Naive B cell (primary cell): ENCODE results near the gene ZNF714. TPM values are rescaled to one million over a fixed set of nuclear protein-coding genes. Genes with fewer than 3 reads are reported as not detected.
A peak's percentile ranks its signal among the peaks of the same experiment; 100 is the strongest.

Experiments
- ATAC-seq, 2 donors: fragments of 150-1000 bp; cut with Tn5 transposase; 2 replicates each; pipeline ENCODE4 v1.10.0; 2021; ENCODE audit warnings: low read depth in 2 of 2, mild to moderate bottlenecking in 2 of 2, moderate library complexity in 2 of 2
- DNase-seq: peaks from one replicate; pipeline ENCODE4 v3.0.0; 2022
- H3K27ac Mint-ChIP-seq, 6 donors: one replicate each; pipeline ENCODE4 v1.8.0; 2020 to 2022; ENCODE audit warnings: mild to moderate bottlenecking in 6 of 6, mixed read lengths in 6 of 6, moderate library complexity in 5 of 6, inconsistent platforms in 2 of 6
- H3K27me3 Mint-ChIP-seq, 3 donors: one replicate each; pipeline ENCODE4 v1.8.0; 2021 to 2022; ENCODE audit warnings: mixed read lengths in 3 of 3, mild to moderate bottlenecking in 1 of 3
- H3K36me3 Mint-ChIP-seq, 2 donors: one replicate each; pipeline ENCODE4 v1.8.0; 2020 to 2022; ENCODE audit warnings: mixed read lengths in 2 of 2, inconsistent platforms in 1 of 2, mild to moderate bottlenecking in 1 of 2
- H3K4me1 Mint-ChIP-seq, 3 donors: one replicate each; pipeline ENCODE4 v1.8.0; 2020 to 2022; ENCODE audit warnings: mixed read lengths in 3 of 3, inconsistent platforms in 1 of 3, mild to moderate bottlenecking in 1 of 3, moderate library complexity in 1 of 3
- H3K4me3 Mint-ChIP-seq, 8 donors: one replicate each; pipeline ENCODE4 v1.8.0; 2020 to 2022; ENCODE audit warnings: mild to moderate bottlenecking in 8 of 8, mixed read lengths in 8 of 8, moderate library complexity in 8 of 8, inconsistent platforms in 2 of 8
- H3K9me3 Mint-ChIP-seq, 7 donors: one replicate each; pipeline ENCODE4 v1.8.0; 2020 to 2022; ENCODE audit warnings: mixed read lengths in 7 of 7, mild to moderate bottlenecking in 5 of 7, inconsistent platforms in 2 of 7, moderate library complexity in 1 of 7
- polyA plus RNA-seq, 6 donors: library from polyadenylated mRNA; unstranded; fragments of 300-500 nt; fragmentation: Illumina TruSeq; gene quantifications; one replicate each; pipeline ENCODE4 v1.2.3, GENCODE V29; 2021; ENCODE audit warnings: low read depth in 6 of 6

ZNF714 gene
- polyA plus RNA-seq, 6 donors from 2014 or later: 2.4 to 16.9 (median 10.5) TPM

GRCh38 chr19:21141787-21142464 lies 59.9 kb downstream of the ZNF714 start, which contains the start of gene ZNF431:
ZNF431 (plus strand) TSS chr19:21142040; CDS start chr19:21142184, 144 bp downstream.
- peak within 1 kb of the TSS; percentile 97 to 99 (median 97) for H3K27ac Mint-ChIP-seq
- H3K36me3 Mint-ChIP-seq: peaks cover 18 to 20% of the 10 kb centered on the region in 2 donors
- ATAC-seq: peak; percentile 98 to 99

DNA sequence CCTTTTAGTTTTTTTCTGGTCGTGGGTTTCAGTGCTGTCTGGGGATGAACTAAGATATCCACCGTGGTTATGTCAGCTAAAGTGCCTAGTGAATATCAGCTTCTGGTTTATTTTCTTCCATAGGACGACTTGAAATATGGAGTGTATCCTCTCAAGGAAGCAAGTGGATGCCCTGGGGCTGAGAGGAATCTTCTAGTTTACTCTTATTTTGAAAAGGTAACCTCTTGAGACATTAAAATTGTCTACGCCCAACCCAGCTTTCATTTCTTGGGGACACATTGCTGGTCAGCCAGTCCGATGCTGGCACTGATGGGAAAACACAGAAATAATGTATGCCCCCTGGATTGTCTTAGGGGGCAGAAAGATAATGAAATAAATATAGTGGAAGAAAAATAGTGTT lies 61.4 kb downstream of the ZNF714 start:
- Mint-ChIP-seq H3K4me3 (peak overlapping the region in 7 of 8 donors; percentile 22 to 100 (median 96)), H3K36me3 (peaks cover 19 to 23% of the 10 kb centered on the region in 2 donors), H3K9me3 (peaks cover 0 to 3% (median 0%) of the 10 kb centered on the region in 7 donors), H3K4me1 (peaks cover 28 to 50% (median 38%) of the 10 kb centered on the region in 3 donors), H3K27me3 (no peaks in the 10 kb centered on the region), H3K27ac (peak overlapping the region in 3 of 6 donors; percentile 64 to 97 (median 88))
- DNase-seq (no peak), ATAC-seq (no peak)

More at GRCh38 chr19:21141787-21142464, 59.9 kb downstream of the ZNF714 start, which contains the start of gene ZNF431:
- peak; percentile 87 for DNase-seq
- Mint-ChIP-seq H3K4me3 (peak within 1 kb of the TSS; percentile 96 to 100 (median 98)), H3K27me3 (no peaks in the 10 kb centered on the region), H3K9me3 (peaks cover 0 to 3% (median 0%) of the 10 kb centered on the region in 7 donors), H3K4me1 (peaks cover 27 to 40% (median 34%) of the 10 kb centered on the region in 3 donors)

GRCh38 chr19:21143854-21144253 lies 61.9 kb downstream of the ZNF714 start:
- no peak for ATAC-seq
- H3K4me1 Mint-ChIP-seq: peaks cover 28 to 50% (median 38%) of the 10 kb centered on the region in 3 donors

DNA sequence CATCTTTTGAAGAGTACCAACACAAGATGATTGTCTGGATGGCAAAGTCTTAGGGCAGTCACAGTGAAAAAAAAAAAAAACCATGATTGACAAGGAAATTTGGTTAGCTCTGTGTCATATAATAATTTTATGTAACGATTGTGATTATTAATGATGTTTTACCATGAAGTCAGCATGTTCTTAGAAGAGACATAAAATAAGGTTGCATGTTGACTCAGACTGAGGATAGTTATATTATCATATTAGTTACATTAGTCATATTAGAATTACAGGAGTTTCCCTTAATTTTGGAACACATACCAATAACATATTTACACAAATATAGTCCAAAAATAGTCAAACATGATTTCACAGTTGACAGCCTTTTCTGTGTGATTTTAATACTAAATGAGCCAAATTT lies 65.5 kb downstream of the ZNF714 start:
- peaks cover 0 to 3% (median 0%) of the 10 kb centered on the region in 7 donors for H3K9me3 Mint-ChIP-seq
- DNase-seq: no peak
- no peak overlapping the region for H3K27ac Mint-ChIP-seq
- peaks cover 28 to 42% of the 10 kb centered on the region in 2 donors for H3K36me3 Mint-ChIP-seq
- H3K4me1 Mint-ChIP-seq: peaks cover 25 to 35% (median 30%) of the 10 kb centered on the region in 3 donors
- no peak overlapping the region for H3K4me3 Mint-ChIP-seq
- no peaks in the 10 kb centered on the region for H3K27me3 Mint-ChIP-seq
- no peak for ATAC-seq

More at GRCh38 chr19:21143854-21144253, 61.9 kb downstream of the ZNF714 start:
- Mint-ChIP-seq H3K27me3 (no peaks in the 10 kb centered on the region), H3K27ac (peak overlapping the region in 1 of 6 donors; percentile 97), H3K36me3 (peaks cover 19 to 23% of the 10 kb centered on the region in 2 donors), H3K4me3 (peak overlapping the region in 1 of 8 donors; percentile 96), H3K9me3 (peaks cover 0 to 3% (median 0%) of the 10 kb centered on the region in 7 donors)
- no peak for DNase-seq

- Mint-ChIP-seq H3K36me3 (peaks cover 28 to 44% of the 10 kb centered on the region in 2 donors), H3K4me3 (no peak overlapping the region), H3K27ac (no peak overlapping the region), H3K27me3 (no peaks in the 10 kb centered on the region), H3K4me1 (peaks cover 15 to 26% (median 25%) of the 10 kb centered on the region in 3 donors), H3K9me3 (peaks cover 0 to 3% (median 0%) of the 10 kb centered on the region in 7 donors)
- ATAC-seq (no peak), DNase-seq (no peak)
These were observed 66.7 kb downstream of the ZNF714 start for GRCh38 chr19:21148681-21149080.

DNA sequence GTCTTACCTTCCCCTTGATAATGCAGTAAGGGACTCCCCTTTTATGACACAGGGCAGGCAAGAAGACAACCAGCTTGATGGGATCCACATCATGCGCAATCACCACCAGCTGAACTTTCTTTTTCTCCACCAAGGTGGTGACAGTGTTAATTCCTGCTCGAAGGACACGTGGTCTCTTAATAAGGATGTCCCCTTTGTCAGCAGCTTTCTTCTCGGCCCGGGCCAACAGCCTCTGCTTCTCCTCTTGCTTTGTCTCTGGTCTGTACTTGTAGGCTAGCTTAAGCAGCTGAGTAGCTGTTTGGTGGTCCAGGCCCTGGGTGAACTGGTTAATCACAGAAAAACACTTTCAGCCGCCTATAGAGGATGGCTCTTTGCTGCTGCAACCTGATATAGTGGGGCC lies 67.9 kb downstream of the ZNF714 start:
- H3K4me1 Mint-ChIP-seq: peaks cover 15 to 26% (median 24%) of the 10 kb centered on the region in 3 donors
- H3K27ac Mint-ChIP-seq: peak overlapping the region in 1 of 6 donors; percentile 56
- peaks cover 28 to 37% of the 10 kb centered on the region in 2 donors for H3K36me3 Mint-ChIP-seq
- no peak for DNase-seq
- no peaks in the 10 kb centered on the region for H3K27me3 Mint-ChIP-seq
- H3K9me3 Mint-ChIP-seq: peaks cover 0 to 3% (median 0%) of the 10 kb centered on the region in 7 donors
- ATAC-seq: no peak
- no peak overlapping the region for H3K4me3 Mint-ChIP-seq

DNA sequence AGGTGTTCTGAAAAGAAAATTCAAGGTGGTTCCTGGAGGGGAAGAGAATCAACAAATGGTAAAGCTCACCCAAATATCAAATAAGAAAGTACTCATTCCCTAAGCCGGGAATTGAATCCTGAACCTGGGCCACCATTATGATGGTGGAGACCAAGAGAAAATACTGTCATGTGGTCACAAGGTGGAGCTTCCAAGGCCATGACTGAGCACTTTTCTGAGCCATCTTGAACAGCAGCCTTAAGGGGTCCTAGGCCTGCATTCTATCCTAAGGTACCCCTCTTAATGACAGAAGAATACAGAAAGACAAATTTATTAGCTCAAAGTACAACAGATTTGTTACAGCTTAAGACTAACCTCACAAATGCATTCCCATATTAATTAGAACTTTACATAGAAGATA lies 69.5 kb downstream of the ZNF714 start:
- H3K27ac Mint-ChIP-seq: peak overlapping the region in 2 of 6 donors; percentile 11 to 26
- H3K4me1 Mint-ChIP-seq: peaks cover 20 to 25% (median 24%) of the 10 kb centered on the region in 3 donors
- no peak overlapping the region for H3K4me3 Mint-ChIP-seq
- peaks cover 15 to 28% of the 10 kb centered on the region in 2 donors for H3K36me3 Mint-ChIP-seq
- H3K27me3 Mint-ChIP-seq: no peaks in the 10 kb centered on the region
- ATAC-seq (no peak), DNase-seq (no peak)
- H3K9me3 Mint-ChIP-seq: peaks cover 0 to 10% (median 0%) of the 10 kb centered on the region in 7 donors

GRCh38 chr19:21158523-21159135 lies 76.6 kb downstream of the ZNF714 start:
- no peak for ATAC-seq
- peak overlapping the region in 1 of 6 donors; percentile 59 for H3K27ac Mint-ChIP-seq
- peaks cover 0 to 8% of the 10 kb centered on the region in 2 donors for H3K36me3 Mint-ChIP-seq
- peaks cover 11 to 33% (median 29%) of the 10 kb centered on the region in 3 donors for H3K4me1 Mint-ChIP-seq
- H3K27me3 Mint-ChIP-seq: no peaks in the 10 kb centered on the region
- no peak overlapping the region for H3K4me3 Mint-ChIP-seq
- no peak for DNase-seq
- H3K9me3 Mint-ChIP-seq: peaks cover 0 to 18% (median 0%) of the 10 kb centered on the region in 7 donors

DNA sequence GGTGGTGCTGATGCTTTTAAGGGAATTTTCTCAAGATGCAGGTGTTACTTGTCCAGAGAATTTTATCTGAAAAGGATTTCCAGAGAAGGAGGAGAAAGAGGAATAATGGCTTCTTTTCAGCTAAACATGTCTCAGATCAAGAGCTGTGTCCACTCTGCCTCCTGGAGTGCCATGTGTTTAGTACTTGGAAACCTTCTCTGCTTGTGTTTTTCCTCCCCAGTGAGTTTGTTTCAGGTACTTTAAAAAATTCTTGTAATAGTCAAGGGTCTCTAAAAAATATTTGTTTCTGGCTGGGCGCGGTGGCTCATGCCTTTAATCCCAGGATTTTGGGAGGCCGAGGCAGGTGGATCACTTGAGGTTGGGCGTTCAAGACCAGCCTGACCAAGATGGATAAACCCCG lies 82.5 kb downstream of the ZNF714 start:
- Mint-ChIP-seq H3K36me3 (peaks cover 0 to 15% of the 10 kb centered on the region in 2 donors), H3K4me3 (no peak overlapping the region), H3K4me1 (peaks cover 0 to 5% (median 4%) of the 10 kb centered on the region in 3 donors), H3K27ac (peak overlapping the region in 1 of 6 donors; percentile 63), H3K27me3 (no peaks in the 10 kb centered on the region), H3K9me3 (peaks cover 0 to 3% (median 0%) of the 10 kb centered on the region in 7 donors)
- no peak for DNase-seq
- ATAC-seq: no peak

DNA sequence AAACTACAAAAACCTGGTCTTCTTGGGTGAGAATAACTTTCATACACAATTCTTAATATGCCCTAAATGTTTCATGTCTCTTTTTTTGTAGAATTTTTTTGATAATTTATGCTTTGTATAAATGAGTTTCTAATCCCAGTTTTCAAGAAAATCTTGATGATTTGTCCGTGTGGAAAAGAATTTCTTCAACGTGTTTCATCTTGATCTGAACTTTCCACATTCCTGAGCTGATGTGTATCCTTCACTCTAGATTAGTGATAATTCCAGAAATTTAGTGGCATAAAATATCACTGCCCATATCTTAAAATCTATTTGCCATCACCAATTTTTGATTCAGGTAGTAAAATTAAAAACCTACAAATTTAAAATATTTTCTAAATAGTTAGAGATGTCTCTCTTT lies 84.4 kb downstream of the ZNF714 start:
- Mint-ChIP-seq H3K4me3 (no peak overlapping the region), H3K27ac (peak overlapping the region in 1 of 6 donors; percentile 7), H3K4me1 (peaks cover 0 to 4% (median 0%) of the 10 kb centered on the region in 3 donors), H3K27me3 (no peaks in the 10 kb centered on the region), H3K36me3 (peaks cover 10 to 21% of the 10 kb centered on the region in 2 donors), H3K9me3 (peaks cover 0 to 1% (median 0%) of the 10 kb centered on the region in 7 donors)
- DNase-seq: no peak
- ATAC-seq: no peak

Other genes with a start within 250 kb of the ZNF714 start
- gene ZNF85, start 159.0 kb upstream of the ZNF714 start, polyA plus RNA-seq: 10 to 100 TPM; 16.9 to 28.1 (median 19.0) TPM
- gene ZNF430, start 61.5 kb upstream of the ZNF714 start, polyA plus RNA-seq: 10 to 100 TPM; 39.2 to 88.0 (median 65.5) TPM
- 10 to 100 TPM; 11.5 to 28.8 (median 17.8) TPM for gene ZNF431, start 59.8 kb downstream of the ZNF714 start, polyA plus RNA-seq
- 10 to 100 TPM in 5 of 6 donors, 1 to 10 TPM in 1; 2.2 to 25.8 (median 15.0) TPM for gene ZNF708, start 247.2 kb downstream of the ZNF714 start, polyA plus RNA-seq